Measurements from ENCODE around the gene KRT9.
"Not testable (repeated sequence)": the region's sequence is repeated elsewhere in the genome, so short reads cannot be mapped to it uniquely, and the experiment has no call there.

KRT9 gene

GRCh38 chr17:41571561-41572434 is at the start of gene KRT9:
Gene KRT9, minus strand, starts transcription at chr17:41572059. Its CDS starts 67 bp downstream, at chr17:41571992.
- intact Hi-C loops (cut with DNase I), result no loop called here
- no peak for DNase-seq

GRCh38 chr17:41621435-41621817 is 49.6 kb upstream of the KRT9 start:
- peak in 2 of 42 donors; percentile 17 to 23 for DNase-seq
- intact Hi-C loops (cut with DNase I), result not testable (repeated sequence)

- intact Hi-C loops (cut with DNase I), result no loop called here
- peak in 2 of 42 donors; percentile 23 to 37 for DNase-seq
These were observed 49.0 kb upstream of the KRT9 start for GRCh38 chr17:41620583-41621434.

- DNase-seq; intact Hi-C loops (cut with DNase I): not testable (repeated sequence)
These were observed 48.2 kb upstream of the KRT9 start for GRCh38 chr17:41619927-41620582.

GRCh38 chr17:41619036-41619926 is 47.4 kb upstream of the KRT9 start:
- intact Hi-C loops (cut with DNase I), result no loop called here
- DNase-seq, result peak in 7 of 42 donors; percentile 9 to 65 (median 27)

- DNase-seq, result peak in 27 of 42 donors; percentile 25 to 82 (median 52)
- intact Hi-C loops (cut with DNase I), result no loop called here
These were observed 46.6 kb upstream of the KRT9 start for GRCh38 chr17:41618341-41619035.

- DNase-seq, result no peak
- intact Hi-C loops (cut with DNase I), result no loop called here
These were observed 45.8 kb upstream of the KRT9 start for GRCh38 chr17:41617698-41618097.

GRCh38 chr17:41617136-41617535 is 45.3 kb upstream of the KRT9 start:
- intact Hi-C loops (cut with DNase I), result no loop called here
- DNase-seq, result no peak

GRCh38 chr17:41616486-41616885 is 44.6 kb upstream of the KRT9 start:
- intact Hi-C loops (cut with DNase I); DNase-seq: not testable (repeated sequence)

GRCh38 chr17:41615454-41615853 is 43.6 kb upstream of the KRT9 start:
- intact Hi-C loops (cut with DNase I), result no loop called here
- DNase-seq, result peak in 1 of 42 donors; percentile 13

- peak in 9 of 42 donors; percentile 15 to 32 (median 26) for DNase-seq
- intact Hi-C loops (cut with DNase I), result not testable (repeated sequence)
These were observed 42.9 kb upstream of the KRT9 start for GRCh38 chr17:41614767-41615166.

GRCh38 chr17:41614098-41614497 is 42.2 kb upstream of the KRT9 start:
- intact Hi-C loops (cut with DNase I), result no loop called here

GRCh38 chr17:41613277-41614082 is 41.6 kb upstream of the KRT9 start:
- no peak for DNase-seq
- intact Hi-C loops (cut with DNase I), result no loop called here

More at GRCh38 chr17:41614098-41614497, 42.2 kb upstream of the KRT9 start:
- DNase-seq, result no peak

GRCh38 chr17:41612376-41613160 is 40.7 kb upstream of the KRT9 start, which contains the start of gene KRT16:
Gene KRT16, minus strand, starts transcription at chr17:41612767. Its CDS starts 79 bp downstream, at chr17:41612688.
- DNase-seq; intact Hi-C loops (cut with DNase I): not testable (repeated sequence)

- DNase-seq, result no peak
These were observed 39.2 kb upstream of the KRT9 start for GRCh38 chr17:41610965-41611640.

More at GRCh38 chr17:41610965-41611640, 39.2 kb upstream of the KRT9 start:
- intact Hi-C loops (cut with DNase I), result no loop called here
